GM21723 (cell line): Measurements from ENCODE around the gene ST6GALNAC3.
"Not testable (repeated sequence)": the region's sequence is repeated elsewhere in the genome, so short reads cannot be mapped to it uniquely, and the experiment has no call there.

Experiments
- ATAC-seq: cut with Tn5 transposase; IDR thresholded peaks from one replicate; pipeline ENCODE4 v1.9.1; 2021; ENCODE audit warnings: mild to moderate bottlenecking, moderate library complexity; ENCODE audit not compliant: unreplicated experiment

ST6GALNAC3 gene

DNA sequence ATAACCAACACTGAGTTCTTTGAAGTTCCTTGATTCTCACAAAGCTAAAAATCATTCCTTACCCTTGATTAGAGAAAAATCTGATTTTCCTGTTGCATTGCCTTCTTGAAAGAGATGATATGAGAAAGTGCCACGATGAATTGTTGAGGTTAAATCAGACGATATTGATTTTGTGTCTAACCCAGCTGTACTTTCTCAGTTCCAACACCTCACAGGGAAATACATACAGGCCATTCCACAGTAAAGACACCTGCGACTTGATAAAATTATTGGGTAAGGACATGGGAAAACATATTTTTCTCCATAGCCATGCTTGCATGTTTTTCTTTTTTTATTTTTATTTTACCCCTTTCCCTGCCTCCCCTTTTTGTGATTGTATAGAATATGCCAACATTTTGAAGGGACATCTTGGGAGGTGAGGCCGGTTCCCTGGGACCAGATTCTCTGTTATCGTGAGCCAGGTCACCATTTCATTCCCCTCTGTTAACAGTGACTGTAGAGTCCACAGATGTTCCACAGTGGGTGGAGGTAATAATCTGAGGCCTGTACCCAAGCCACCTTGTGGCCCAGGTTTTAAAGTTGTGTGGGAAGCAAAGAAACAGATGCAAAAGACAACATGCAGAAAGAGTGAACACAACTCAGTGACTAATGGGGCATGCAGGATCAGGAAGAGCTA, 537.4 kb downstream of the ST6GALNAC3 start:
- no peak for ATAC-seq

- ATAC-seq, result no peak
Observed at GRCh38 chr1:76613886-76614285, 539.3 kb downstream of the ST6GALNAC3 start.

DNA sequence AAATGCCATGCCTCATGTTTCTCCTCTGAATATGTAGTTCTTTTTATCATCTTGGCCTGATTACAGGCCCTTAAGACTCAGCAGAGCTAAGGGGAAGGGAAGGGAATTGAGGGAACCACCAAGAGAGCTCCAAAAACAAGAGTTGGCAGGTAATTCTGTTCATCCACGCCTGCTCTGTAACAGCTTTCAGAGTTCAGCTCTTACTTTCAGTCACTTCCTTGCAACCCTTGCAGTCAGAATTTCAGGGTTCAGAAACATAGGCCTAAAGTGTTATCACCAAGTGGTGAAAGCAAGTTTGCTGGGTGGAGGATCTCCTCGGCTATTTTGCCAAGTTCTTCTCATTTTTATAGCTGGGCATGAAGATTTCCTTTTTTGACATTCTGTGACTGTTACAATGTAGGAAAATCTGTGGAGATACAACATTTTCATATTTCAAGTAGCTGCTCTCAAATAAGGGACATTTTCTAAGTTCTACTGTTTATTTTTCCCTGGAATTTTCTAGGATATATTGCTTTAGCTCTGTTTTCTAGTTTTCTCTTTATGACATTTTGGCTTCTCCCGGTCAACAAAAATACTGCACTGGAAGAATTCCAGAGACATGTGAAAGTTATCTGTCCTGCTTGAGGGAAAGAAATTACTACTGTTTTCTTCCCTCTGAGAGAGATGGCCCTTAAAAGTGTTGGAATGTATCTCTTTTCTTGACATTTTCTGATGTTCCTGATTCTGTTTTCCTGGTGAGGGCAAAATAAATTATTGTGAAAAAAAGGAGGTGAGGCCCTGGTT, 540.9 kb downstream of the ST6GALNAC3 start:
- no peak for ATAC-seq

GRCh38 chr1:76620371-76620770, 545.8 kb downstream of the ST6GALNAC3 start:
- no peak for ATAC-seq

DNA sequence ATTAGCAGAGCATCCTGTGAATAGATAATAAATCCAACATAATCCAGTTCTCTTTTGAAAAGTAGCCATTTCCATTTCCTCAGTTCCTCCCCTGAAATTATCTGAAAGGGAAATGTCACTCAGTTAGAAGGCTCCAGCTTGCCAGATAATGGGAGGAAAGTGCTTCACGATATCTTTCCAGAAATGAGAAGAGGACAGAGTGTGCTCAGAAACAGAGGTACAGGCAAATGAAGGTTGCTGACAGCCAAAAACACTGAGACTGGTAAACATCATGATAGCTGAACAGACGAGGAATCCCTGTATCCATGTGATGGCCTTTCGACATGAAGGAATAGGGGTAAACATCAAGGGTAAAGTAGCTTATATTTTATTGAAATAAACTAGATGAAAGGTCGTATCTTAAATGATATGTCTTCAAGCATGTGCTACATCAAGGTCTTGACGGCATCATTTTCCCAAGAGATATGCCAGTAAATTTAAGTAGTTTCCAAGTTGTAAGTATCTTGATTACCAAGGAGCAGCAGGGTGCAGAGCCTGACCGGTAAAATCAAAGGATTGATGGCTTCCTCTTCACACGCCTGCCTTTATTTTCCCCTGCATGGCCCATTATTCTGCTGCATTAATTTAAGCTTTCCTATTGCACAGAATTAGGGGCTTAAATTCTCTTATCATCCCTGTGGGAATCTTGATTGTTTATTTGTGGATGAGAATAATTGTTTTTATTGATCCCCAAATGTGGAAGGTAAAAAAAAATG, 548.4 kb downstream of the ST6GALNAC3 start:
- no peak for ATAC-seq

- ATAC-seq, result no peak
Observed at GRCh38 chr1:76625886-76626678, 551.5 kb downstream of the ST6GALNAC3 start.

- no peak for ATAC-seq
Observed at GRCh38 chr1:76627498-76627897, 553.0 kb downstream of the ST6GALNAC3 start.

DNA sequence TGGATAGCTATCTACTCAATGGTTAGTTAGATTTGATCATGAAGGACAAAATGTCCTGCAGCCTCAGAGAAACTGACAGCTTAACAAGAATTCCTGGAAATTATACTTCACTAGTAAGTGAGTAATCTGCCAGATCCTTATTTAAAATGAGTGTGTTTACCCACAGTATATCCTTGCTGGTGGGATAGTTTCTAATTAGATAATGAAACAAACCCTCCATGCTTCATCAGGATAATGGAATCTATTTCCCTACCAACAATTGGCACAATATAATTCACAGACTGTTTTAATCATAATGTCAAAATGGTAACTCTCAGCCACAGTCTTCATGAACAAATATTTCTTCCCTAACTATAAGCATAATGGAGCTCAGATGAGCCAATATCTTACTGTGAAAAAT, 553.4 kb downstream of the ST6GALNAC3 start:
- ATAC-seq, result no peak

GRCh38 chr1:76632136-76632535, 557.6 kb downstream of the ST6GALNAC3 start:
- ATAC-seq, result no peak

GRCh38 chr1:76635784-76636183, 561.2 kb downstream of the ST6GALNAC3 start:
- no peak for ATAC-seq

DNA sequence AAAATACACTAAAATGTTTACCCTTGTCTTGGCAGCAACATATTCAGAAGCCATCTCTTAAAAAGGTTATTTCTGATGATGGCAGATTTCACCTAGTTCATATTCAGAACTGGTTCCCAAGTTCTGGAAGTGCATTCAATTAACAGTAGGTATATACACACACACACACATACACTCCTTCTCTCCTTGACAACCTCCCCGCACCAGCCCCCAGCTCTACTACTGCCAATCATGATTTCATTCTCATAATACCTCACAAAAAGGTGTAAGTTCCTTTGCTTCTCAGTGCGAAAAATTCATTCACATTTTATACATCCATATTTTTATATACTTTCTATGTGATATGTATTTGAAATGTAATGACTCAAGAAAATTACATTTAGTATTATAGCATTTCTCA, 564.6 kb downstream of the ST6GALNAC3 start:
- no peak for ATAC-seq

DNA sequence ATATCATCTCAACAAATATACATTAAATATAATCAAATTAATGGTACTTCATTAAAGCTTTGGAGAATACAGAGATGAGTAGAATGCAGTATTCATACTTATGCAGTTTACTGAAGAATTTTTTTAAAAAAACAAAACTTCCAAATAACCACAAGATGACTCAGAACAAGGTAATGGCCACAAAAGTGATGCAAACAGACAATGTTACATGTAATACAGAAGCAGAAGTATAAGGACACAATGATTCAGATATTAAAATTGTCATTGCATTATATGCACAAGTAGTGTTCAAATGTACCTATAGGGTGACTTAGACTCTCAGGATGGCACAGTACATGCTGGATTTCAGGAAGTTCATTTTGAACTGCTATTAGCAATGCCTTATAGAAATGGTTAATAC, 565.5 kb downstream of the ST6GALNAC3 start:
- no peak for ATAC-seq

GRCh38 chr1:76640723-76641122, 566.2 kb downstream of the ST6GALNAC3 start:
- no peak for ATAC-seq

DNA sequence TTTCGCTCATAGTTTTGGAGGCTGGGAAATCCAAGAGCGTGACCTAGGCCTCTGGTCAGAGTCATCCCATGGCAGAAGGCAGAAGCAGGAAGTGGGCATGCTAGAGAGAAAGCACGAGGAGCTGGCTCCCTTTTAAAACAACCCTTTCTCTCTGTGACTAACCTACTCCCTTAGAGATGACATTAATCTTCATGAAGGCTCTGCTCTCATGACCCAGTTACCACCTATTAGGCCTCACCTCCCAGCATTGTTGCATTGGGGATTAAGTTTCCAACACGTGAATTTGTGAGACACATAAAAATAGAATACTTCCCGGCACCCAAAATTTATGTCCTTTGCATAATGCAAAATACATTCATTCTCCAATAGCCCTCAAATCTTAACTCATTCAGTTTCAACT, 569.6 kb downstream of the ST6GALNAC3 start:
- no peak for ATAC-seq

- ATAC-seq, result not testable (repeated sequence)
Observed at GRCh38 chr1:76652860-76653259, 578.3 kb downstream of the ST6GALNAC3 start.

DNA sequence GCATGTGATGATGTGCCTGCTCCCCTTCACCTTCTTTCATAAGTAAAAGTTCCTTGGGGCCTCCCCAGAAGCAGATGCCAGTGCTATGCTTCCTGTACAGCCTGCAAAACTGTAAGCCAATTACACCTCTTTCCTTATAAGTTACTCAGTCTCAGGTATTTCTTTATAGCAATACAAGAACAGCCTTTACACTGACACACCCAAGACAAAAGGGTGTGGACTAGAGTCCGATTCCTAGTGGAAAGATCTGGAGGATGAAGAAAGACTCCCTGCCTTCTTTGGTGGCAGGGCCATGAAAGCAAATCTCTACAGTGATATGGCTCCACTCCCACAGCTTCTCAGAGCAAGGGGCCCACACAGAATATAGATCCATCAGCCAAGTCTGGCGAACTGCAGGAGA, 583.1 kb downstream of the ST6GALNAC3 start:
- no peak for ATAC-seq

- ATAC-seq, result no peak
Observed at GRCh38 chr1:76659171-76659940, 584.8 kb downstream of the ST6GALNAC3 start.

- ATAC-seq, result no peak
Observed at GRCh38 chr1:76661531-76661930, 587.0 kb downstream of the ST6GALNAC3 start.

- ATAC-seq, result no peak
Observed at GRCh38 chr1:76666499-76666898, 592.0 kb downstream of the ST6GALNAC3 start.

- ATAC-seq, result peak; percentile 82
Observed at GRCh38 chr1:76668046-76668445, 593.5 kb downstream of the ST6GALNAC3 start.
